Colonic mucosa (tissue), 4 donors: ENCODE data around the gene NPLOC4. TPM values are rescaled to one million over a fixed set of nuclear protein-coding genes. Genes with fewer than 3 reads are reported as not detected.

Source experiments
- DNase-seq: peaks from one replicate; pipeline ENCODE4 v3.0.0-alpha.2; 2020
- H3K27ac ChIP-seq: fragments of 200-600 bp; one replicate; pipeline ENCODE4 v1.8.0; 2021
- H3K27me3 ChIP-seq: fragments of 200-600 bp; one replicate; pipeline ENCODE4 v1.8.0; 2021
- H3K36me3 ChIP-seq: fragments of 200-600 bp; one replicate; pipeline ENCODE4 v1.8.0; 2021
- H3K4me1 ChIP-seq: fragments of 200-600 bp; one replicate; pipeline ENCODE4 v1.8.0; 2021; ENCODE audit warnings: mild to moderate bottlenecking
- H3K4me3 ChIP-seq: fragments of 200-600 bp; one replicate; pipeline ENCODE4 v1.8.0; 2021
- H3K9ac ChIP-seq, 2 donors: one replicate each; pipeline ENCODE4 v1.7.0; 2013; ENCODE audit warnings: control low read depth in 2 of 2, low read depth in 2 of 2, low read length in 2 of 2
- H3K9me3 ChIP-seq: fragments of 200-600 bp; one replicate; pipeline ENCODE4 v1.8.0; 2021
- intact Hi-C: fragments of 100-400 bp; cut with DNase I; formaldehyde crosslinking; loops from one replicate; pipeline ENCODE4 v1.14.1; 2022
- total RNA-seq, 2 donors: library from RNA; stranded (reverse); fragmentation: NEBNext Ultra II Directional in 1 of 2; extraction: Animal tissue kit (Norgen Biotek cat#: 25700) in 1 of 2; gene quantifications; one replicate each; pipeline ENCODE4 v1.2.1, GENCODE V29; 2021
- TF ChIP-seq, protein P1 (sequence below): fragments of 200-600 bp; IDR thresholded peaks from one replicate; pipeline ENCODE4 v1.8.0; 2022; ENCODE audit warnings: antibody characterized with exemption, mild to moderate bottlenecking
- donor health status: healthy.
- donor health status: DM: no; HTN: no; CAD: no.
- donor health status: DM: no; HTN: no; CAD: no.

The NPLOC4 gene
- total RNA-seq, 2 donors from 2014 or later = 69.8 to 74.1 TPM

DNA sequence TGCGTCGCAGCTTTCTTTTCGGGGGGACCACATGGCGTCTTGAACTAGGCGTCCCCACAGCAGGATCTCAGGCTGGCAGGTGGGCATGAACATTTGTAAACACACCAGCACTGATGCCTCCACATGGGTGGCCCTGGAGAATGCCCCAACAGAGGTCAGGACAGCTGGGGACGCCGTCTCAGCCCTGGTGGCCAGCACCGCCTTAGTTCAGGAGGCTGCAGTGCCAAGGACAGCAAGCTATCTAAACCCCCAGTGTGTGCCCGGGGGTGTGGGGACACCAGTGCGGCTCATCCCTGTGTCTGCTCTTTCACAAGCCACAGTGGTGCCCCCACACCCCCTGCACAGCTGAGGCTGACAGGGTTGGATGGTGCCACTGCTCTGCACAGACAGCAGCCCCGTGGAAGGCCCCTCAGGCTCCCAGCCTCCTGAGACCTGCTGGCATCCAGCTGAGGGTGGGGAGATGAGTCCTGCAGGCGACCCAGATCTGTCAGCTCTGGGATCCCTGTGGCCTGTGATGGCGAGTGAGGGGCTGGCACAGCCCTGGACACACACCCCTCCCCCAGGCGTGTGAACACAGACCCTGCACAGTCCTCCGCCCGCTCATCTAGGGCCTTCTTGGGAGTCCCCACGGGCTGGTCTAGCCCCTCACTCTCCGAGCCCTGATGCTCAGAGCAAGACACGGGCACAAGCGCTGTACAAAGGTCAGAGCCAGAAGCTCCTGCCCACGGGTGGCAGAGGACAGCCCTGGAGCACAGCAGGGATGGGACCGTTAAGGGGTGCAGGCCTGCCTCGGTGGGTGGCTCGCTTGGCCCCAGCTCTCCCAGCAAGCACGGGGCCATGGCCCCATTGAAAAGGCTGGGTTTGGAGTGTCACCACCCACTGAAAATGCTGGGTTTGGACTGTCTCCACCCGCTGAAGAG is 98.0 kb downstream of the NPLOC4 start:
- peaks cover 18% of the 10 kb centered on the region for H3K27me3 ChIP-seq
- intact Hi-C loops = no loop called here
- peaks cover 13% of the 10 kb centered on the region for H3K4me1 ChIP-seq
- H3K9ac ChIP-seq = no peak overlapping the region
- no peaks in the 10 kb centered on the region for H3K36me3 ChIP-seq
- DNase-seq = no peak
- no peaks in the 10 kb centered on the region for H3K9me3 ChIP-seq
- no peak overlapping the region for H3K27ac ChIP-seq
- no peak overlapping the region for H3K4me3 ChIP-seq
- TF ChIP-seq, protein P1, sequence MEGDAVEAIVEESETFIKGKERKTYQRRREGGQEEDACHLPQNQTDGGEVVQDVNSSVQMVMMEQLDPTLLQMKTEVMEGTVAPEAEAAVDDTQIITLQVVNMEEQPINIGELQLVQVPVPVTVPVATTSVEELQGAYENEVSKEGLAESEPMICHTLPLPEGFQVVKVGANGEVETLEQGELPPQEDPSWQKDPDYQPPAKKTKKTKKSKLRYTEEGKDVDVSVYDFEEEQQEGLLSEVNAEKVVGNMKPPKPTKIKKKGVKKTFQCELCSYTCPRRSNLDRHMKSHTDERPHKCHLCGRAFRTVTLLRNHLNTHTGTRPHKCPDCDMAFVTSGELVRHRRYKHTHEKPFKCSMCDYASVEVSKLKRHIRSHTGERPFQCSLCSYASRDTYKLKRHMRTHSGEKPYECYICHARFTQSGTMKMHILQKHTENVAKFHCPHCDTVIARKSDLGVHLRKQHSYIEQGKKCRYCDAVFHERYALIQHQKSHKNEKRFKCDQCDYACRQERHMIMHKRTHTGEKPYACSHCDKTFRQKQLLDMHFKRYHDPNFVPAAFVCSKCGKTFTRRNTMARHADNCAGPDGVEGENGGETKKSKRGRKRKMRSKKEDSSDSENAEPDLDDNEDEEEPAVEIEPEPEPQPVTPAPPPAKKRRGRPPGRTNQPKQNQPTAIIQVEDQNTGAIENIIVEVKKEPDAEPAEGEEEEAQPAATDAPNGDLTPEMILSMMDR = no peak

DNA sequence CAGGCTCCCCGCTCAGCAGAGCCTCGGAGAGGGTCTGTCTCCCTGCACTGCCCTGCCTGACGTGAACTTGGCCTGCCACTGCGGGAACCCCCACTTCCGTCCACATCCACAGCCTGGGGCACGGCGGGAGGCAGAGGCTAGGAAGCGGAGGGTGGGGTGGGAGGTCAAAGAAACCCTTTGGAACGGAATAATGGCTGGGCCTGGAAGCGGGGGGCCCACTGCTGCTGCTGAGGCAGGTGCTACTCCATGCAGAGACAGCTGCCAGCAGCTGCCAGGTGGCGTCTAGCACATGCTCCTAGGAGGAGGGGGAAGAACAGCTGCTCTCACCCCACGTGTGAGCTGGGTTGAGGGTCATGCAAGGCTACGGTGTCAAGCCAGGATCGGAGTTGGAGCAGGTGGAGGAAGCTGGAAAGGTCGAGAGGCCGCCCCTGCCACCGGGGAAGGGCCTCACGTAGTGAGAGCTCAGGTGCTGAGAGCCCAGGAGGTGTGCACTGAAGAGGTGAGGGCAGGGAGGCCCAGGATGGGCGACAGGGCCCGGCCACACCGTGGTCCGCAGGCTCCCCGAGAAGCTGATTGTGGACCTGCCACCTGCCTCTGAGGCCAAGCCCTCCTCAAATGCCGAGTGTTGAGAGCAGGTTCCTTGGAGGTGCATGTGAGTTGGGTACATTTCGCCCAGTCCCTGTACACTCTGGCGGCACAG is 98.9 kb downstream of the NPLOC4 start:
- no peak overlapping the region for H3K9ac ChIP-seq
- no peaks in the 10 kb centered on the region for H3K36me3 ChIP-seq
- TF ChIP-seq, protein P1 = peak; percentile 4
- no peak overlapping the region for H3K27ac ChIP-seq
- peaks cover 18% of the 10 kb centered on the region for H3K27me3 ChIP-seq
- no peak overlapping the region for H3K4me3 ChIP-seq
- DNase-seq = no peak
- H3K9me3 ChIP-seq = no peaks in the 10 kb centered on the region
- peaks cover 13% of the 10 kb centered on the region for H3K4me1 ChIP-seq
- intact Hi-C loops = no loop called here

DNA sequence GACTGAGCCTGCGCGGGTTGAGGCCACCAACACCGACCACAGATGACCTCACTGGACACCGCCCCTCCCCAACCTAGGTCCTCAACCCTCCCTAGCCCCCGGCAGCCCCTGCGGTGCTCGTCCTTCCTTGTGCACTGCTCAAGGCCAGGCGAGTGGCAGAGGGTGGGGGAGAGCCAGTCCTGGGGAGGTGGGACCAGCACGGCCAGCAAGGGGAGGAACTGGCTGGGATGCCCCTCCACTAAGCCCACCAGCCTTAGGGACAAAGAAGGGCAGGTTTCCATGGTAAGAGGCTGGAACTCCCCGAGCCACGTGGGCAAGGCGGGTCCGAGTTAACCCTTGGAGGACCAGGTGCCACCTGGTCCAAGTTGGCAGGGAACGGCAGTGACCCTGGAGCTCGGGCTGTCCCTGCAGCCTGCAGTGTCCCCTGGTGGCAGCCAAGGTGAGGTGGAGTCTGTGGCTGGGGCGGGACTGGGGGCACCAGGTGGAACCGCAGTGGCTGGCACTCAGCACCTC is 99.5 kb downstream of the NPLOC4 start:
- no peak overlapping the region for H3K27ac ChIP-seq
- no peak overlapping the region for H3K4me3 ChIP-seq
- DNase-seq = peak; percentile 63
- H3K9me3 ChIP-seq = no peaks in the 10 kb centered on the region
- H3K27me3 ChIP-seq = peaks cover 18% of the 10 kb centered on the region
- no peak overlapping the region for H3K9ac ChIP-seq
- TF ChIP-seq, protein P1 = peak; percentile 80
- intact Hi-C loops = no loop called here
- H3K4me1 ChIP-seq = peaks cover 13% of the 10 kb centered on the region
- no peaks in the 10 kb centered on the region for H3K36me3 ChIP-seq

DNA sequence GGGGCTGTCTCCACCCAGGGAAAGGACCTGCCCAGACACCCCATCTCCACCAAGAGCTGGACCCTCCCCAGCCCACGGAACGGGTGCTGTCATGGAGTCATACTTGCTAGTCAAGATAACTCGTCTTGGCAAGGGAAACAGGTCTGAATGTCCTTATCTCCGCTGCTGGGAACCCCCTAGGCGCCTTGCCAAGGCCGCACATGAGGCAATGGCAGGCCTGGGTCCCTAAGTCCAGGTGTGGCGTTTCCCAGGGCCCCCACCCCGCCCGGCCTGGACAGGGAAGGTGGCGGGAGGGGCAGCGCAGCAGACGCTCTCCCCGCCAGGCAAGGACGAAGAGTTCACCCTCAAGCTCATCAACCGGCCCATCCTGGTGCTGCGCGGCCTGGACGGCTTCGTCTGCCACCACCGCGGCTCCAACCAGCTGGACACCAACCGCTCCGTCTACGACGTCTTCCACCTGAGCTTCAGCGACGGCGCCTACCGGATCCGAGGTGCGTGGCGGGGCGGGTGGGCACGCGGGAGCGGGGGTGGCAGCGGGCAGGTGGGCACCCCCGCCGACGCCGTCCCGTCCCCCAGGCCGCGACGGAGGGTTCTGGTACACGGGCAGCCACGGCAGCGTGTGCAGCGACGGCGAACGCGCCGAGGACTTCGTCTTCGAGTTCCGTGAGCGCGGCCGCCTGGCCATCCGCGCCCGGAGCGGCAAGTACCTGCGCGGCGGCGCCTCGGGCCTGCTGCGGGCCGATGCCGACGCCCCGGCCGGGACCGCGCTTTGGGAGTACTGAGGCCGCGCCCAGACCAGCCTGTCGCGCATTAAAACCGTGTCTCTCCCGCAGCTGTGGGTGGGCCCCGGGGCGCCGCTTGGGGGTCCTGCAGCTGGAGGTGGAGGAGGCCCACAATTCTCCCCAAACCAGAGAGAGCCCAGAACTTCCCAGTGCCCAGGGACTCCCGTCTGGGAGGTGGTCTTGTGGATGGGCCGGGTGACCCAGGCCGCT is 100.3 kb downstream of the NPLOC4 start:
- Histone ChIP-seq H3K9ac (no peak overlapping the region), H3K9me3 (no peaks in the 10 kb centered on the region), H3K27me3 (peaks cover 18% of the 10 kb centered on the region), H3K27ac (no peak overlapping the region), H3K4me3 (no peak overlapping the region), H3K36me3 (no peaks in the 10 kb centered on the region), H3K4me1 (peaks cover 13% of the 10 kb centered on the region)
- DNase-seq = no peak
- TF ChIP-seq, protein P1 = no peak
- intact Hi-C loops = no loop called here
